ENCODE results near the gene ELF3. TPM values are rescaled to one million over a fixed set of nuclear protein-coding genes. Genes with fewer than 3 reads are reported as not detected.
"Not testable (repeated sequence)": the region's sequence is repeated elsewhere in the genome, so short reads cannot be mapped to it uniquely, and the experiment has no call there.

The ELF3 gene
- polyA plus RNA-seq, 1 donor, result 0.20 TPM

- no peak for DNase-seq (ENCODE audit: low read depth)
Measured at GRCh38 chr1:202034683-202035462, 24.5 kb downstream of the ELF3 start.

DNA sequence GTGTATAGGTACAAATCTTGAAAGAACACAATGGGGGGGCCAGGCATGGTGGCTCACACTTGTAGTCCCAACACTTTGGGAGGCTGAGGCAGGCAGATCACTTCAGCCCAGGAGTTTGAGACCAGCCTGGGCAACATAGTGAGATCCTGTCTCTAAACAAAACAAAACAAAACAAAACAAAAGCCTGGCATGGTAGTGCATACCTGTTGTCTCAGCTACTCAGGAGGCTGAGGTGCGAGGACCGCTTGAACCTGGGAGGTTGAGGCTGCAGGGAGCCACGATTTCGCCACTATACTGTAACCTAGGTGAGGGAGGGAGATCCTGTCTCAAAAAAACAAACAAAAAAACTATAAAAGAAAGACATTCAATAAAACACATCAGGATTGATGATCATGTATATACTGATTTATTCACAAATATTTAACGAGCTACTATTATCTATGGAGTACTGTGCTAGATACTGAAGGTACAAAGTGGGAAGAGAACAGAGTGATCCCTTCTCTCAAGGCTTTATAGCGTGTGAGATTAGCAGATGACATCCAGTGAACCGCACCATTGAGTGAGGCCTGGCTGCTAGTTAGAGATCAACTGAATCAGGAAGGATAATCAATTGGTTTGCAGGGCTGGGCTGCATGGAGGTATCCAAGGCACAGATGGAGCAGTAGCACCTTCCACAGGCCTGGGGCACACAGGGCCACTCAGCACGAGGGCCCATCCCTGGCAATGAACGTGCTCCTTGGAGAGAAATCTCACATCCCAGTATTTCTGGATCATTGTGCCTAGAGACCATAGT, 26.4 kb downstream of the ELF3 start:
- DNase-seq (ENCODE audit: low read depth), result no peak

GRCh38 chr1:202037706-202038296, 27.4 kb downstream of the ELF3 start:
- DNase-seq (ENCODE audit: low read depth), result no peak

- DNase-seq (ENCODE audit: low read depth), result no peak
Measured at GRCh38 chr1:202038688-202039346, 28.4 kb downstream of the ELF3 start.

DNA sequence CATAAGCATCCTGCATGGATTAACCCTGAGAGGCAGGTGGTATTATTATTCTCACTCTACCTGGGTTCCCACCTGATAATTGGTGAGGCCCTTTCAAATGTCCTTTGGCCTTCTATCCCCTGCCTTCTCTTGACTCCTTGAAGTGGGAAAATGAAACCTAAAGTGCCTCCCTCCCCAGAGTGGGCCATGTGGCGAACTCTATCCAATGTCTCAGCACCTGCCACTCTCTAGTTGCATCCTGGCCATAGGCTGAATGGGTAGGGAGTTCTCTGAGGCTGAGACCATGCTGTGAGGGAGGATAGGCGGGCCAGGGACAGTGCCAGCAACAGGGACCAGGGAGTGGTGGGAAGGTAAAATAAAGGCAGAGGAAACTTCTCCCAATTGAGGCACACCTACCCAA, 35.3 kb downstream of the ELF3 start:
- no peak for DNase-seq (ENCODE audit: low read depth)

DNA sequence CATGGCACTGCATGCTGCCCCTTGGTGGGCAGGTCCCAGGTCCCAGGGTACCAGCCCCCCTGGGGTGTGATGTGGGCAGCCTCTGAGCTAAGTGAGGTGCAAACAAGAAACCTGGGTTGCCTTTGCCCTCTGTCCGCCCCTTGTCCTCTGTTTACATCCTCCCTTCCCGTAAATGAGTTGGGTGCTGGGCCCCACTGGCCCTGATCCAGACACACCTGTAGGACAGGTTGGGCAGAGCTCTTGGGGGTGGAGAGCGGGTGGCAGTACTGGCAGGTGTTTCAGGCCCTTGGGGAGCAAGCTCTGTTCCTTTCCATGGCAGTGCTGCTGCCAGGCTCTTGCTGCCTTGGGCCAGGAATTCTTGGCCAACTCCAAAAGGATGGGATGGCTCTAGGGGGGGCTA, 35.8 kb downstream of the ELF3 start:
- no peak for DNase-seq (ENCODE audit: low read depth)

DNA sequence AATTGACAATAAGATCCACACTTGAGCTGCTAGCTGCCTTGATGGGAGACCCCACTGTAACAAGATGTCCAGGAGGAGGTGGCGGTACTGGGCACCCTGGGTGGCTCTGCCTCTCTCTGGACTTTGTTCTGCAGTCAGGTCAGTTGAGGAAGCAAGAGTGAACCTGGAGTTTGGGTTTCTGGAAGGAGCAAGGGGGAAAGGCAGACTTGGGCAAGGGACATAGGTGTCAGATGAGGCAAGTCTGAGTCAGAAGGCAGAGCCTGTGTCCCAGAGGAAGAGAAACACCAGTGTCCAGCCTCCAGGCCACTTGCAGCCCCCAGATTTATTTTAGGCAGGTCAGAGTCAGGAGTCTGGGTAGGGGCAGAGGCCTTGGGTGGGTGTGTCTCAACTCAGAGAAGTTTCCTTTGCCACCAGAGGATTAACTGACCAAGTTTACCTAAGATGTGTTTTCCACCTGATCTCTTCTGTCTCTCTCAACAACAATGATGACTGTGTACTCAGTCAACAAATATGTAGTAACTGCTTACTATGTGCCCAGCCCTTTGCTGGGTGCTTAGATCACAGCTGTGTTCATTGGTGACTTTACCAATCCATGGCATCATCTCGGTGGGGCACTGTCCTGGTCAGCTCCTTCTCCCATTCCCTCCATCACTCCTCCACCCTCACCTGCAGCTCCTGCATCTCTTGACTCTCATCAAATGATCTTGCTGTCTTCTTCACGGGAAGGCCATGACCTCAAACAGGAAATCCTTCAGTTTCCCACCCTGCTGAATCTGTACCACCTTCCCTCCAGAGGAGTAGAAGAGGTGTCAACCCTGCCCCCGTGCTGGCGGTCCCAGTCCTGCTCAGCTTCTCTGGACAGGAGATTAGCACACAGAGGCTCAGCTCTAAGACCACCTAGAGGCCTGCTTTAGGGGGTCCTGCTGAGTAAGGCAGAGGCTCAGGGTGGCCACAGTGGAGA, 36.6 kb downstream of the ELF3 start:
- DNase-seq (ENCODE audit: low read depth), result no peak

DNA sequence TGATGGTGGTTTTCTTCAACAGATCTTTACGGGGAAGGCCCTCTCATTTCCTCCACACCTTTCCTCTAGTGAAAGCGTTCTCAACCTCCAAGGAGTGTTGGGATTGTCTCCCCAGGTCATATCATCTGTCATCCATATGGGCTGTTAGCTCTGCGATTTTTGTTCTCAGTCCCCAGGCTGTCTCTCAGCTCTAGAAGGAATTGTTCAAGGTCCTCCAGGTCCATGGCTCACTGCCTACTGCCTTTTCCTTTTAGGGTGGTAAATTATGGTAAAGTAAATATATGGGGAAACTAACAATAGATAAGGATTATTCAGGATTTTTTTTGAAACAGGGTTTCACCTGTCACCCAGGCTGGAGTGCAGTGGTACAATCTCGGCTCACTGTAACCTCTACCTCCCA, 37.6 kb downstream of the ELF3 start:
- no peak for DNase-seq (ENCODE audit: low read depth)

DNA sequence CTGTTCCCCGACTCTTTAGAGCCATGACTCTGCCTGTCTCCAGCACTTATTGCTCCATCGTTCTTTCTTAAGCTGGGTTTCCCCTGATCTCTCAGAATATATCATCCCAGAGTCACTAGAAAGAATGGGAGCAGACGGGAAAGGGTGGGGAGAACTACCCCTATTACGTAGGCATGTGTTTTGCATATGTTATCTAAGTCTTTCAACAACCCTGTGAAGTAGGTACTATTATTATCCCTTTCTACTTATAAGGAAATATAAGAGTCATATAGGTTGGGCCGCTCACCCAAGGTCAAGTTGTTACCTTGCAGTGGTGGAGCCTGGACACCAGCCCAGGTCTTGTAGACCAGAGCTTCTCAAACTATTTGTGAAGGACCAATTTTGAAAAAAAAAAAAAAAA, 38.7 kb downstream of the ELF3 start:
- no peak for DNase-seq (ENCODE audit: low read depth)

DNA sequence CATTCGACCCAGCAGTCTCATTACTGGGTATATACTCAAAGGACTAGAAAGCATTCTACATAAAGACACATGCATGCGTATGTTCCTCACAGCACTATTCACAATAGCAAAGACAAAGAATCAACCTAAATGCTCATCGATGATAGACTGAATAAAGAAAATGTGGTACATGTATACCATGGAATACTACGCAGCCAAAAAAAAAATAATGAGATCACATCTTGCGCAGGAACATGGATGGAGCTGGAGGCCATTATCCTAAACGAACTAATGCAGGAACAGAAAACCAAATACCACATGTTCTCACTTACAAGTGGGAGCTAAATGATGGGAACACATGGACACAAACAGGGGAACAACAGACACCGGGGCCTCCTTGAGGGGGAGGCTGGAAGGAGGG, 43.7 kb downstream of the ELF3 start:
- no peak for DNase-seq (ENCODE audit: low read depth)

- DNase-seq (ENCODE audit: low read depth), result not testable (repeated sequence)
Measured at GRCh38 chr1:202054673-202055072, 44.3 kb downstream of the ELF3 start.

DNA sequence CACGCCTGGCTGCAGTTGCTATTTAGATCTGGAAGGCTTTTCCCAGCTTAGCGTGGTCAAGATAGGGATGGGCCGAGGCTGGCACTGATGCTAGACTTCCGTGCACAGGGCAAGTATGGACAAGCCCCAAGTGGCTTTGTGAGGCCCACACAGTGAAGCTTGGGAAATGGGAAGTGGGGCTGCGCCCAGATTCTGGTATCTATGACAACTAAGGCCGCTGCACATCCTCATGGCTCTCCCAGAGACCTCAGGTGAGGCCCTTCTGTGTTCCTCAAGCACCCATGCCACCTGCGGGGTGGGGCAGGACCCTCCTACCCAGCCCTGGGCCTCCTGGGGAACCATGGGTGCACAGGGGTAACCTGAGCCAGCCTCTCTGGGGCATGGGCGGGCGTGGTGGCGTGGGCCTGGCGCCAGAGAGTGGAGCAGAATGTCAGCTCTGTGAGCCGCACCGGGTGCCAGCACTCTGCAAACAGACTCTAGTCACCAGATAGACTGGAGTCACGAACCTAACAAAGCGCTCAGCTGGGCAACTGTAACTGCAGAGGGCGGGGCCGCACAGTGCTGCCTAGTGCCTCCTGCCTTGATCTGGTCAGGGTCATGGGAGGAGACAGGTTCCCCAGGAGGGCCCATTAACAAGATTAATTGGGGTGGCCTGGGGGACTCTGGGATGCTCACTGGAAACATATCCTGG, 46.4 kb downstream of the ELF3 start:
- no peak for DNase-seq (ENCODE audit: low read depth)

- DNase-seq (ENCODE audit: low read depth), result not testable (repeated sequence)
Measured at GRCh38 chr1:202057335-202057704, 46.9 kb downstream of the ELF3 start.

DNA sequence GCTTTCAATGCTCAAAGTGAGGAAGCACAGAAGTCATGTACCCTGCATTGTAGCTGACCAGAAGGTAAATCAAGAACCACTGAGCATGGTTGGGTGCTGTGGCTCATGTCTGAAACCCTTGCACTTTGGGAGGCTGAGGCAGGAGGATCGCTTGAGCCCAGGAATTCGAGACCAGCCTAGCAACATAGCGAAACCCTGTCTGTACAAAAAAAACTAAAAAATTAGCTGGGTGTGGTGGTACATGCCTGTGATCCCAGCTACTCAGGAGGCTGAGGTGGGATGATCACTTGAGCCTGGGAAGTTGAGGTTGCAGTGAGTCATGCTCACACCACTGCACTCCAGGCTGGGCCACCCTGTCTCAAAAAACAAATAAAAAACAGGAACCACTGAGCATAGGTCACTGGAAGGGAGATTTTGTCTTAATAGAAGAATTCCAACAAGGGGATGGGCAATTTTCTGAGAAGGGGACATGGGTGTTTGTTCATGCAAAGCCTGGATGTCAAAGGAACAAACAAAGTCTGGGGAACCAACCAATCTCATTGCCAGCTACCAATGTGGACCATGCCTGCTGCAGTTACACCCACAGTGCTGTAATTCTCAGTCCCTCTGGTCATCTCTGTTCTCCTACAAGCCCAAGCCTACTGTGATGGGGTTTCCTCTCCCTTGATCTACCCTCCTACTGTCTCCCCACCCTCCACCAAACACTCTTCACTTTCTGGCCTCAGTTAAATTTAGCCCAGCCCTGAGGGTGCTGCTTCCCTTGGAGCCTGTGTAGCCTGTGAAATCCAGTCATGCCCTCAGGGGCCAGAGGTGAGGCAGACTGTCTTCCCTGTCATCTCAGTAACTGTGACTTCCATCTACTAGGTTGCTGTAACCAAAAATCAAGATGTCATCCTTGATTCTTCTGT, 47.9 kb downstream of the ELF3 start:
- DNase-seq (ENCODE audit: low read depth), result no peak

- no peak for DNase-seq (ENCODE audit: low read depth)
Measured at GRCh38 chr1:202061055-202061454, 50.7 kb downstream of the ELF3 start.

GRCh38 chr1:202061787-202062186, 51.4 kb downstream of the ELF3 start:
- not testable (repeated sequence) for DNase-seq (ENCODE audit: low read depth)

- DNase-seq (ENCODE audit: low read depth), result not testable (repeated sequence)
Measured at GRCh38 chr1:202062636-202063035, 52.2 kb downstream of the ELF3 start.

DNA sequence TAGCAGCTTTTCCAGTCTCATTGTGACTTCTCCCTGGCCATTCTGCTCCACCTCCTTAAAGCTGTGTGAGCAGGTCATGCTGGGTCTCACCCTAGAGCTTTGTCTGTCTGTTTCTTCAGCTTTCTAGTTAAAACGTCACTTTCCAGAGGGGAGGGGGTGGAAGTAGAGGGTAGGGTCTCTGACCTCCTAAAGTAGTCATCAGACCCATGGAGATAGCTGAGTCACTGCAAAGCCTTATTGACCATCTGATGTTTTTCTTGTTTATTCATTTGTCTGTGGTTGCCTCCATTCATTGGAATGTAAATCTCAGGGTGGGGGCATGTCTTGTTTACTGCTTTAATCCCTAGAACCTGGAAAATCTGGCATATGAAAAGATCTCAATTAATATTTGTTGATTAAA, 52.7 kb downstream of the ELF3 start:
- no peak for DNase-seq (ENCODE audit: low read depth)

DNA sequence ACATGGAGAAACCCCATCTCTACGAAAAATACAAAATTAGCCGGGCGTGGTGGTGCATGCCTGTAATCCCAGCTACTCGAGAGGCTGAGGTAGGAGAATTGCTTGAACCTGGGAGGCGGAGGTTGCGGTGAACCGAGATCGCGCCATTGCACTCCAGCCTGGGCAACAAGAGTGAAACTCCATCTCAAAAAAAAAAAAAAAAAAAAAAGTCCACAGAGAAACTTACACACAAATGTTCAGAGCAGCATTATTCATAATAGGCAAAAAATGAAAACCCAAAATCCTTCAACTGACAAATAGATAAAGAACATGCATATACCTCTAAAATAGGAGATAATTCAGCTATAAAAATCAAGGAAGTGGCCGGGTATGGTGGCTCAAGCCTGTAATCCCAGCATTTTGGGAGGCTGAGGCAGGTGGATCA, 54.5 kb downstream of the ELF3 start:
- not testable (repeated sequence) for DNase-seq (ENCODE audit: low read depth)
